WTC11 (cell line): ENCODE measurements around the gene FXYD5. TPM values are rescaled to one million over a fixed set of nuclear protein-coding genes. Genes with fewer than 3 reads are reported as not detected.

Experiments used
- ATAC-seq: fragments of 200-7000 bp; cut with Tn5 transposase; 2 replicates; pipeline ENCODE4 v1.10.0; 2021; ENCODE audit warnings: mild to moderate bottlenecking, moderate library complexity
- CTCF ChIA-PET: fragments of 300-600 bp; sonication (Branson Sonifier 250); formaldehyde crosslinking; loops from one replicate; lab custom pipeline; 2021; ENCODE audit warnings: antibody characterized with exemption; lab: Charles Lee
- POLR2A ChIA-PET: fragments of 350-600 bp; sonication (Branson Sonifier 250); formaldehyde crosslinking; loops from one replicate; lab custom pipeline; 2021; ENCODE audit warnings: antibody characterized with exemption; lab: Charles Lee
- DNase-seq: peaks from one replicate; pipeline ENCODE4 v3.0.0; 2021; ENCODE audit warnings: low spot score
- H3K27ac Mint-ChIP-seq: 2 replicates; pipeline ENCODE4 v1.8.0; 2021; ENCODE audit warnings: mixed read lengths
- H3K27me3 Mint-ChIP-seq: 2 replicates; pipeline ENCODE4 v1.8.0; 2021; ENCODE audit warnings: low read depth, mild to moderate bottlenecking, moderate library complexity, mixed read lengths
- H3K36me3 Mint-ChIP-seq: 2 replicates; pipeline ENCODE4 v1.8.0; 2021; ENCODE audit warnings: mixed read lengths
- H3K4me1 Mint-ChIP-seq: 2 replicates; pipeline ENCODE4 v1.8.0; 2022; ENCODE audit warnings: mixed read lengths
- H3K4me3 Mint-ChIP-seq: 2 replicates; pipeline ENCODE4 v1.8.0; 2021; ENCODE audit warnings: mild to moderate bottlenecking, moderate library complexity, mixed read lengths
- H3K9me3 Mint-ChIP-seq: 2 replicates; pipeline ENCODE4 v1.8.0; 2021; ENCODE audit warnings: mixed read lengths
- ATF1 ChIP-seq: sonication (generic); formaldehyde crosslinking; IDR thresholded peaks from 2 replicates; pipeline ENCODE4 v1.8.1; 2023; ENCODE audit warnings: mild to moderate bottlenecking, moderate library complexity, missing genetic modification reagents
- CREB1 ChIP-seq: sonication (generic); formaldehyde crosslinking; IDR thresholded peaks from 2 replicates; pipeline ENCODE4 v1.8.0; 2023; ENCODE audit warnings: mild to moderate bottlenecking, missing genetic modification reagents
- ERG ChIP-seq: fragments of 250-450 bp; sonication (Bioruptor Pico); IDR thresholded peaks from 2 replicates; pipeline ENCODE4 v1.8.0; 2021; ENCODE audit warnings: mild to moderate bottlenecking
- FOXP4 ChIP-seq: sonication (generic); formaldehyde crosslinking; IDR thresholded peaks from 2 replicates; pipeline ENCODE4 v1.8.0; 2022; ENCODE audit warnings: mild to moderate bottlenecking, missing genetic modification reagents
- GTF2I ChIP-seq: fragments of 250-450 bp; sonication (Bioruptor Pico); conservative IDR thresholded peaks from 2 replicates; pipeline ENCODE4 v1.4.0; 2021; ENCODE audit warnings: mild to moderate bottlenecking
- HMGA2 ChIP-seq: fragments of 250-450 bp; sonication (Bioruptor Pico); IDR thresholded peaks from 2 replicates; pipeline ENCODE4 v1.4.0; 2021; ENCODE audit warnings: mild to moderate bottlenecking, moderate library complexity
- MYBL2 ChIP-seq: sonication (generic); formaldehyde crosslinking; IDR thresholded peaks from 2 replicates; pipeline ENCODE4 v1.8.1; 2023; ENCODE audit warnings: mild to moderate bottlenecking, moderate library complexity, missing genetic modification reagents
- NFYB ChIP-seq: sonication (generic); formaldehyde crosslinking; conservative IDR thresholded peaks from 2 replicates; pipeline ENCODE4 v1.8.0; 2022; ENCODE audit warnings: low read depth, missing genetic modification reagents
- NR3C1 ChIP-seq: sonication (generic); formaldehyde crosslinking; conservative IDR thresholded peaks from 2 replicates; pipeline ENCODE4 v1.8.1; 2023; ENCODE audit warnings: low read depth, mild to moderate bottlenecking, missing genetic modification reagents
- RELA ChIP-seq: sonication (generic); formaldehyde crosslinking; IDR thresholded peaks from 2 replicates; pipeline ENCODE4 v1.8.1; 2022; ENCODE audit warnings: missing genetic modification reagents, mild to moderate bottlenecking, borderline replicate concordance
- SOX15 ChIP-seq: fragments of 250-450 bp; sonication (Bioruptor Pico); IDR thresholded peaks from 2 replicates; pipeline ENCODE4 v1.9.0; 2021; ENCODE audit warnings: mild to moderate bottlenecking
- ZNF121 ChIP-seq: sonication (generic); formaldehyde crosslinking; IDR thresholded peaks from 2 replicates; pipeline ENCODE4 v1.8.0; 2023; ENCODE audit warnings: missing genetic modification reagents
- ZNF138 ChIP-seq: sonication (generic); formaldehyde crosslinking; conservative IDR thresholded peaks from 2 replicates; pipeline ENCODE4 v1.8.1; 2022; ENCODE audit warnings: mild to moderate bottlenecking, moderate library complexity, missing genetic modification reagents
- ZNF396 ChIP-seq: fragments of 250-450 bp; sonication (Bioruptor Pico); IDR thresholded peaks from 2 replicates; pipeline ENCODE4 v1.8.0; 2021; ENCODE audit warnings: mild to moderate bottlenecking, moderate library complexity, borderline replicate concordance
- ZNF416 ChIP-seq: fragments of 250-450 bp; sonication (Bioruptor Pico); IDR thresholded peaks from 2 replicates; pipeline ENCODE4 v1.9.0; 2021; ENCODE audit warnings: mild to moderate bottlenecking, inconsistent platforms
- ZNF532 ChIP-seq: fragments of 250-450 bp; sonication (Bioruptor Pico); IDR thresholded peaks from 2 replicates; pipeline ENCODE4 v1.9.0; 2021; ENCODE audit warnings: mild to moderate bottlenecking, borderline replicate concordance
- ZSCAN18 ChIP-seq: fragments of 250-450 bp; sonication (Bioruptor Pico); IDR thresholded peaks from 2 replicates; pipeline ENCODE4 v2.1.2; 2022; ENCODE audit warnings: mild to moderate bottlenecking, moderate library complexity
- total RNA-seq: library from RNA; stranded (reverse); gene quantifications from 3 replicates; pipeline ENCODE4 v1.2.3, GENCODE V29; 2021

FXYD5 gene
- total RNA-seq, 1 experiment from 2014 or later, result 114 TPM

- Mint-ChIP-seq H3K27me3 (no peaks in the 10 kb centered on the region; the same call in none of the 2 replicates), H3K4me3 (no peak overlapping the region), H3K9me3 (no peaks in the 10 kb centered on the region), H3K4me1 (peaks cover 45% of the 10 kb centered on the region), H3K27ac (peak overlapping the region; percentile 58; the same call in 1 of the 2 replicates), H3K36me3 (peaks cover 2% of the 10 kb centered on the region; the same call in 1 of the 2 replicates)
- DNase-seq (no peak), ATAC-seq (no peak)
- no peak for TF ChIP-seq FOXP4 (CRISPR knock-in tag)
- no peak for TF ChIP-seq ZNF532 (CRISPR knock-in tag)
- TF ChIP-seq RELA (CRISPR knock-in tag), result no peak
- TF ChIP-seq MYBL2 (CRISPR knock-in tag), result no peak
- no peak for TF ChIP-seq NR3C1 (CRISPR knock-in tag)
- TF ChIP-seq NFYB, result no peak
- TF ChIP-seq GTF2I (CRISPR knock-in tag), result no peak
- TF ChIP-seq SOX15, result no peak
- TF ChIP-seq CREB1 (CRISPR knock-in tag), result no peak
- TF ChIP-seq ATF1 (CRISPR knock-in tag), result no peak
- TF ChIP-seq ZNF138 (CRISPR knock-in tag), result no peak
- TF ChIP-seq ZNF396 (CRISPR knock-in tag), result no peak
- TF ChIP-seq ERG (CRISPR knock-in tag), result no peak
- no peak for TF ChIP-seq ZNF416
- no peak for TF ChIP-seq ZSCAN18 (CRISPR knock-in tag)
- no peak for TF ChIP-seq HMGA2 (CRISPR knock-in tag)
- TF ChIP-seq ZNF121 (CRISPR knock-in tag), result no peak
- POLR2A ChIA-PET, result no interaction called here
- CTCF ChIA-PET, result interaction anchor here (1.9 kb wide), 1 partner anchor 9 kb away, joined by 6 read pairs; no protein-coding TSS in a partner anchor
Observed at GRCh38 chr19:35150445-35150844, 4.1 kb upstream of the FXYD5 start.
